Progenitor cell of endocrine pancreas (in vitro differentiated cells): Measurements from ENCODE around the gene OSBPL3. TPM values are rescaled to one million over a fixed set of nuclear protein-coding genes. Genes with fewer than 3 reads are reported as not detected.

Experiments
- DNase-seq: peaks from one replicate; pipeline ENCODE4 v3.0.0; 2021; ENCODE audit warnings: low spot score; ENCODE audit not compliant: unreplicated experiment
- H3K27ac Mint-ChIP-seq: 2 replicates; pipeline ENCODE4 v1.8.0; 2021; ENCODE audit warnings: mild to moderate bottlenecking, moderate library complexity, mixed read lengths
- H3K27me3 Mint-ChIP-seq: 2 replicates; pipeline ENCODE4 v1.8.0; 2021; ENCODE audit warnings: mixed read lengths
- H3K36me3 Mint-ChIP-seq: 2 replicates; pipeline ENCODE4 v1.8.0; 2022; ENCODE audit warnings: mixed read lengths; ENCODE audit not compliant: insufficient read depth
- H3K4me1 Mint-ChIP-seq: 2 replicates; pipeline ENCODE4 v1.8.0; 2021; ENCODE audit warnings: low read depth, mixed read lengths
- H3K4me3 Mint-ChIP-seq: 2 replicates; pipeline ENCODE4 v1.8.0; 2021; ENCODE audit warnings: low read depth, mild to moderate bottlenecking, moderate library complexity, mixed read lengths
- H3K9me3 Mint-ChIP-seq: 2 replicates; pipeline ENCODE4 v1.8.0; 2021; ENCODE audit warnings: low read depth, mixed read lengths
- CTCF ChIP-seq: fragments of 200-600 bp; sonication (generic); IDR thresholded peaks from one replicate; pipeline ENCODE4 v1.5.0; 2021; ENCODE audit warnings: antibody characterized with exemption, mild to moderate bottlenecking; ENCODE audit not compliant: unreplicated experiment
- total RNA-seq: library from RNA; stranded (reverse); gene quantifications from 2 replicates; pipeline ENCODE4 v1.2.1, GENCODE V29; 2021

OSBPL3 gene
- total RNA-seq, 1 donor from 2014 or later, result 11.6 TPM

- no peak overlapping the region for H3K27ac Mint-ChIP-seq
- H3K27me3 Mint-ChIP-seq, result no peaks in the 10 kb centered on the region
- no peaks in the 10 kb centered on the region for H3K36me3 Mint-ChIP-seq
- no peak for TF ChIP-seq CTCF
- no peak for DNase-seq
- H3K4me3 Mint-ChIP-seq, result no peak overlapping the region
- no peaks in the 10 kb centered on the region for H3K9me3 Mint-ChIP-seq
- H3K4me1 Mint-ChIP-seq, result peaks cover 13% of the 10 kb centered on the region
Measured at GRCh38 chr7:24948739-24949138, 31.2 kb downstream of the OSBPL3 start.

- H3K27me3 Mint-ChIP-seq, result no peaks in the 10 kb centered on the region
- H3K36me3 Mint-ChIP-seq, result no peaks in the 10 kb centered on the region
- H3K9me3 Mint-ChIP-seq, result no peaks in the 10 kb centered on the region
- H3K27ac Mint-ChIP-seq, result no peak overlapping the region
- no peak for TF ChIP-seq CTCF
- H3K4me3 Mint-ChIP-seq, result no peak overlapping the region
- H3K4me1 Mint-ChIP-seq, result peaks cover 13% of the 10 kb centered on the region
- no peak for DNase-seq
Measured at GRCh38 chr7:24946467-24946866, 33.5 kb downstream of the OSBPL3 start.

GRCh38 chr7:24945899-24946298 lies 34.1 kb downstream of the OSBPL3 start:
- peaks cover 13% of the 10 kb centered on the region for H3K4me1 Mint-ChIP-seq
- no peaks in the 10 kb centered on the region for H3K9me3 Mint-ChIP-seq
- TF ChIP-seq CTCF, result no peak
- H3K27ac Mint-ChIP-seq, result no peak overlapping the region
- no peak overlapping the region for H3K4me3 Mint-ChIP-seq
- no peaks in the 10 kb centered on the region for H3K36me3 Mint-ChIP-seq
- no peak for DNase-seq
- H3K27me3 Mint-ChIP-seq, result no peaks in the 10 kb centered on the region

GRCh38 chr7:24943096-24943948 lies 36.7 kb downstream of the OSBPL3 start:
- Mint-ChIP-seq H3K4me1 (peaks cover 8% of the 10 kb centered on the region), H3K27ac (no peak overlapping the region), H3K27me3 (no peaks in the 10 kb centered on the region), H3K36me3 (peaks cover 1% of the 10 kb centered on the region), H3K9me3 (no peaks in the 10 kb centered on the region), H3K4me3 (no peak overlapping the region)
- TF ChIP-seq CTCF, result no peak
- no peak for DNase-seq

GRCh38 chr7:24942226-24942625 lies 37.8 kb downstream of the OSBPL3 start:
- no peak for TF ChIP-seq CTCF
- peaks cover 9% of the 10 kb centered on the region for H3K4me1 Mint-ChIP-seq
- H3K36me3 Mint-ChIP-seq, result peaks cover 1% of the 10 kb centered on the region
- no peaks in the 10 kb centered on the region for H3K27me3 Mint-ChIP-seq
- H3K9me3 Mint-ChIP-seq, result no peaks in the 10 kb centered on the region
- H3K4me3 Mint-ChIP-seq, result no peak overlapping the region
- H3K27ac Mint-ChIP-seq, result no peak overlapping the region
- DNase-seq, result no peak
